HepG2 (cell line): Measurements from ENCODE around the gene RGL3.

Experiments used
- BORCS8-MEF2B ChIP-seq: sonication (generic); formaldehyde crosslinking; IDR thresholded peaks from 2 replicates; pipeline ENCODE4 v1.8.0; 2022; ENCODE audit warnings: mild to moderate bottlenecking, missing genetic modification reagents
- CCAR2 ChIP-seq: fragments of 200-400 bp; formaldehyde crosslinking; optimal IDR thresholded peaks from 2 replicates; pipeline ENCODE3; 2018; ENCODE audit warnings: low read depth, mild to moderate bottlenecking, low read length, moderate library complexity
- FOXK2 ChIP-seq: fragments of 450-650 bp; IDR thresholded peaks from 2 replicates; pipeline ENCODE4 v1.6.1; 2016
- NCOR1 ChIP-seq: fragments of 200-600 bp; sonication (generic); IDR thresholded peaks from 2 replicates; pipeline ENCODE4 v1.7.0; 2017; ENCODE audit warnings: antibody characterized with exemption, low read length, borderline replicate concordance
- POLR2A ChIP-seq, 2 experiments: IDR thresholded peaks; 2 replicates each; pipeline ENCODE4 v1.6.1; 2011; ENCODE audit warnings: low read depth in 2 of 2, low read length in 2 of 2, mild to moderate bottlenecking in 1 of 2, moderate library complexity in 1 of 2; ENCODE audit not compliant: insufficient read depth in 1 of 2
- SMAD1 ChIP-seq: sonication (generic); formaldehyde crosslinking; IDR thresholded peaks from 2 replicates; pipeline ENCODE4 v1.4.0; 2020; ENCODE audit warnings: missing genetic modification reagents, low read depth, mild to moderate bottlenecking, borderline replicate concordance
- SP2 ChIP-seq: sonication (generic); formaldehyde crosslinking; IDR thresholded peaks from 2 replicates; pipeline ENCODE4 v1.5.1; 2020; ENCODE audit warnings: mild to moderate bottlenecking, missing genetic modification reagents
- ZNF296 ChIP-seq: sonication (generic); formaldehyde crosslinking; conservative IDR thresholded peaks from 2 replicates; pipeline ENCODE4 v1.5.0; 2020; ENCODE audit warnings: mild to moderate bottlenecking, missing genetic modification reagents

- TF ChIP-seq SMAD1 (CRISPR knock-in tag) (no peak), POLR2A (IDR thresholded peaks at IDR 0.05; ENCODE audit: insufficient read depth in 1 of 2, low read depth in 2 of 2, low read length in 2 of 2) (no peak), FOXK2 (no peak), ZNF296 (CRISPR knock-in tag) (no peak), CCAR2 (no peak), SP2 (CRISPR knock-in tag) (no peak), NCOR1 (no peak), BORCS8-MEF2B (CRISPR knock-in tag) (no peak)
These were observed 41.4 kb downstream of the RGL3 start for GRCh38 chr19:11377756-11378155.
